ENCODE measurements around the gene NR1D2. TPM values are rescaled to one million over a fixed set of nuclear protein-coding genes. Genes with fewer than 3 reads are reported as not detected.

NR1D2 gene
- total RNA-seq, 1 experiment from 2014 or later: 23.9 TPM

DNA sequence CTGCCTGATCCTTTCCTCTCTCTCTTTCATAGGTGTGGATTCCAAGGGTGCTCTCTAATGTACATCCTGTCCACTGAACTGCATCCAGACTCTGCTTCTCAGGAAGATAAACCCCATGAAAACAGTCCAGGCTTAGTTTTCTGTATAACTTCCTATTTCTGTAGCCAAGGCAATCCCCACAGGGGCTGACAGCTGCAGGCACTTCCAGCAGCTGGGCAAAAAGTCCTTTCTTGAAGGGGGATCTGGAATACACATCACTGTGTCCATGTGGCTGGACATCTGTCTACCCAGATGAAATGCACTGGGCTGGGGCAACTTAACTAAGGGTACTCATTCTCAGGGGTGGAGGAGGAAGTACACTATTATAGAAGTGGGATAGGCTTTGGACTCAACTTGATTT is 72.2 kb downstream of the NR1D2 start:
- Mint-ChIP-seq H3K9me3 (ENCODE audit: unreplicated experiment) (no peaks in the 10 kb centered on the region), H3K27me3 (ENCODE audit: insufficient read depth, unreplicated experiment) (no peaks in the 10 kb centered on the region), H3K36me3 (ENCODE audit: insufficient read depth, unreplicated experiment) (no peaks in the 10 kb centered on the region), H3K4me3 (ENCODE audit: unreplicated experiment) (no peak overlapping the region), H3K27ac (ENCODE audit: unreplicated experiment) (no peak overlapping the region), H3K4me1 (ENCODE audit: low read depth, unreplicated experiment) (no peaks in the 10 kb centered on the region)
- CTCF ChIA-PET: no interaction called here
- no peaks in the 10 kb centered on the region for H3K9me3 ChIP-seq
- no TSS peak for BruUV-seq (replicated peaks)
- POLR2A ChIA-PET: no interaction called here
- no peaks in the 10 kb centered on the region for H3K36me3 ChIP-seq (ENCODE audit: control insufficient read depth, insufficient read depth, low read length)
- intact Hi-C loops (cut with micrococcal nuclease; ENCODE audit: unreplicated experiment): no loop called here
- TF ChIP-seq, protein P1, sequence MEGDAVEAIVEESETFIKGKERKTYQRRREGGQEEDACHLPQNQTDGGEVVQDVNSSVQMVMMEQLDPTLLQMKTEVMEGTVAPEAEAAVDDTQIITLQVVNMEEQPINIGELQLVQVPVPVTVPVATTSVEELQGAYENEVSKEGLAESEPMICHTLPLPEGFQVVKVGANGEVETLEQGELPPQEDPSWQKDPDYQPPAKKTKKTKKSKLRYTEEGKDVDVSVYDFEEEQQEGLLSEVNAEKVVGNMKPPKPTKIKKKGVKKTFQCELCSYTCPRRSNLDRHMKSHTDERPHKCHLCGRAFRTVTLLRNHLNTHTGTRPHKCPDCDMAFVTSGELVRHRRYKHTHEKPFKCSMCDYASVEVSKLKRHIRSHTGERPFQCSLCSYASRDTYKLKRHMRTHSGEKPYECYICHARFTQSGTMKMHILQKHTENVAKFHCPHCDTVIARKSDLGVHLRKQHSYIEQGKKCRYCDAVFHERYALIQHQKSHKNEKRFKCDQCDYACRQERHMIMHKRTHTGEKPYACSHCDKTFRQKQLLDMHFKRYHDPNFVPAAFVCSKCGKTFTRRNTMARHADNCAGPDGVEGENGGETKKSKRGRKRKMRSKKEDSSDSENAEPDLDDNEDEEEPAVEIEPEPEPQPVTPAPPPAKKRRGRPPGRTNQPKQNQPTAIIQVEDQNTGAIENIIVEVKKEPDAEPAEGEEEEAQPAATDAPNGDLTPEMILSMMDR (IDR thresholded peaks at IDR 0.05; ENCODE audit: insufficient read depth in 1 of 2, low read depth in 1 of 2, low read length in 1 of 2, severe bottlenecking in 1 of 2, unreplicated experiment in 1 of 2): no peak
- H3K4me1 ChIP-seq: no peaks in the 10 kb centered on the region
- no peak for DNase-seq
- H3K27me3 ChIP-seq (replicated peaks; ENCODE audit: control insufficient read depth, insufficient read depth, low read length): no peaks in the 10 kb centered on the region
- no peak overlapping the region for H3K4me3 ChIP-seq (ENCODE audit: low read depth, low read length)

DNA sequence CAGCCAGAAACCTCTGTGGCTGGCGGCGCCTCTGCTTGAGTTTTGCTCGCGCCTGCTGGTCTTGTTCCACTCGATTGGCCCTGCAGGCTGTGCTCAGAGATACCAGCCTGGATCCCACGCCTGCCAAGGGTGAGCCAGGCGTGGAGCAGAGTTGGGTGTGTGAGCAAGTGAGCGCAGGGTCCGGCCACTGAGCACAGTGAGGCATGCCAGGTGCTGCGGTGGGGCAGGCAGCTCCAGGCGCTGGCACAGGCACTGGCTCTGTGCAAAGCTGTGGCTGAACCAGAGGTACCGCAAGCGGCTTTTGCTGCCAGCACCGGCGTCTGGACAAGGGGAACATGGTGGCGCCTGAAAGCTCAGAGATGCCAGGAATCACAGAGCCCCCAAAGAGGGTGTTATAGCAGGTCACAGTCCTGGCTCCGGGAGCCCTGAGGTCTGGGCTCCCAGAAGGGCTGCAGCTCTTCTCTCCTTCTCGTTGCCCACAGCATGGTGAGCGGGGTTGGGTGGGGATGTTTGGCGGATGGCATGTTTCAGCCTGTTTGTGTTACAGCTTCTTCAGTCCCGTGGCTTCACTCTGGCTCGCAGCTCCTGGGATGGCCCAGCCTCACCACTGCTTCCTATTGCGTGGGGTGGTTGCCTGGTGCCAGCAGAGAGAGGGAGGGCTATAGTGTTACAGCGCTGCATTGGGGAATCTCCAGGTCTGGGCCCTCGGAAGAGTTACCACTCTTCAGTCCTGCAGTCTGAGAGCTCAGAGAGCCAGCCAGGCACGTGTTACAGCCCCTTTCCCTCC is 73.9 kb downstream of the NR1D2 start:
- H3K4me3 ChIP-seq (ENCODE audit: low read depth, low read length): no peak overlapping the region
- H3K4me3 Mint-ChIP-seq (ENCODE audit: unreplicated experiment): no peak overlapping the region
- no peak for DNase-seq
- H3K9me3 Mint-ChIP-seq (ENCODE audit: unreplicated experiment): no peaks in the 10 kb centered on the region
- H3K4me1 ChIP-seq: no peaks in the 10 kb centered on the region
- intact Hi-C loops (cut with micrococcal nuclease; ENCODE audit: unreplicated experiment): no loop called here
- TF ChIP-seq, protein P1 (IDR thresholded peaks at IDR 0.05; ENCODE audit: insufficient read depth in 1 of 2, low read depth in 1 of 2, low read length in 1 of 2, severe bottlenecking in 1 of 2, unreplicated experiment in 1 of 2): no peak
- no peaks in the 10 kb centered on the region for H3K9me3 ChIP-seq
- H3K27me3 ChIP-seq (replicated peaks; ENCODE audit: control insufficient read depth, insufficient read depth, low read length): no peaks in the 10 kb centered on the region
- no peaks in the 10 kb centered on the region for H3K36me3 ChIP-seq (ENCODE audit: control insufficient read depth, insufficient read depth, low read length)
- peaks cover under 1% of the 10 kb centered on the region for H3K27me3 Mint-ChIP-seq (ENCODE audit: insufficient read depth, unreplicated experiment)
- POLR2A ChIA-PET: no interaction called here
- CTCF ChIA-PET: no interaction called here
- no peaks in the 10 kb centered on the region for H3K36me3 Mint-ChIP-seq (ENCODE audit: insufficient read depth, unreplicated experiment)
- H3K4me1 Mint-ChIP-seq (ENCODE audit: low read depth, unreplicated experiment): no peaks in the 10 kb centered on the region
- no TSS peak for BruUV-seq (replicated peaks)
- no peak overlapping the region for H3K27ac Mint-ChIP-seq (ENCODE audit: unreplicated experiment)

DNA sequence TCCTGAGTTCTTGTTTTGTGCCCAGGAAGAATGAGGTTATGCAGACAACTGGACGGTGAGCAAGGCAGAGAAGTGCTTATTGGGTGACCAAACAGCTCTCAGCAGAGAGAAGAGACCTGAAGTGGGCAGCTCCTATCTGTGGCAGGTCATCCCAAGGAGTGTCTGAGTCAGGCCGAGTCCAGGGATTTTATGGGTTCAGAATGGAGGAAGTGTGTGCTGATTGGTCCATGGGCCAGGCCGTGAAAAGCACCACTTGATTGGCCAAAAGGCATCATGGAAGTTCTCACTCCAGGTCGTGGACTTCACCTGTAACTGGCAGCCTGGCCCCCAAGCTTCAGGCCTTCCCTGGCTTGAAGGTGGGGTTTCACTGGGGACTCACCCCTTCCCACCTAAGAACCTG is 74.5 kb downstream of the NR1D2 start:
- intact Hi-C loops (cut with micrococcal nuclease; ENCODE audit: unreplicated experiment): no loop called here
- TF ChIP-seq, protein P1 (IDR thresholded peaks at IDR 0.05; ENCODE audit: insufficient read depth in 1 of 2, low read depth in 1 of 2, low read length in 1 of 2, severe bottlenecking in 1 of 2, unreplicated experiment in 1 of 2): no peak
- BruUV-seq (replicated peaks): no TSS peak

More for the DNA sequence above, 74.5 kb downstream of the NR1D2 start:
- Histone ChIP-seq H3K9me3 (no peaks in the 10 kb centered on the region), H3K4me1 (no peaks in the 10 kb centered on the region), H3K27me3 (replicated peaks; ENCODE audit: control insufficient read depth, insufficient read depth, low read length) (no peaks in the 10 kb centered on the region), H3K36me3 (ENCODE audit: control insufficient read depth, insufficient read depth, low read length) (no peaks in the 10 kb centered on the region), H3K4me3 (ENCODE audit: low read depth, low read length) (no peak overlapping the region)
- no peak for DNase-seq
- no peak overlapping the region for H3K4me3 Mint-ChIP-seq (ENCODE audit: unreplicated experiment)
- POLR2A ChIA-PET: no interaction called here
- H3K27ac Mint-ChIP-seq (ENCODE audit: unreplicated experiment): no peak overlapping the region
- no peaks in the 10 kb centered on the region for H3K36me3 Mint-ChIP-seq (ENCODE audit: insufficient read depth, unreplicated experiment)
- CTCF ChIA-PET: no interaction called here
- H3K27me3 Mint-ChIP-seq (ENCODE audit: insufficient read depth, unreplicated experiment): peaks cover 7% of the 10 kb centered on the region
- no peaks in the 10 kb centered on the region for H3K4me1 Mint-ChIP-seq (ENCODE audit: low read depth, unreplicated experiment)
- H3K9me3 Mint-ChIP-seq (ENCODE audit: unreplicated experiment): no peaks in the 10 kb centered on the region
